HL-60 (cell line): ENCODE results near the gene GHRH.

Experiments
- GABPA ChIP-seq: IDR thresholded peaks from 2 replicates; pipeline ENCODE4 v1.6.1; 2012; ENCODE audit warnings: low read depth
- POLR2AphosphoS5 ChIP-seq: IDR thresholded peaks from 2 replicates; pipeline ENCODE4 v1.6.1; 2012; ENCODE audit warnings: low read depth
- SPI1 ChIP-seq: IDR thresholded peaks from 2 replicates; pipeline ENCODE4 v1.6.1; 2012; ENCODE audit warnings: low read depth, mild to moderate bottlenecking, borderline replicate concordance
- TF ChIP-seq, protein P1 (sequence below): IDR thresholded peaks from one replicate; pipeline ENCODE4 v1.5.1; 2011; ENCODE audit warnings: low read length, control low read depth, inconsistent platforms; ENCODE audit not compliant: insufficient read depth
- TF ChIP-seq, protein P2 (sequence below): IDR thresholded peaks from 2 replicates; pipeline ENCODE4 v1.6.1; 2012; ENCODE audit warnings: low read depth; ENCODE audit not compliant: insufficient replicate concordance

DNA sequence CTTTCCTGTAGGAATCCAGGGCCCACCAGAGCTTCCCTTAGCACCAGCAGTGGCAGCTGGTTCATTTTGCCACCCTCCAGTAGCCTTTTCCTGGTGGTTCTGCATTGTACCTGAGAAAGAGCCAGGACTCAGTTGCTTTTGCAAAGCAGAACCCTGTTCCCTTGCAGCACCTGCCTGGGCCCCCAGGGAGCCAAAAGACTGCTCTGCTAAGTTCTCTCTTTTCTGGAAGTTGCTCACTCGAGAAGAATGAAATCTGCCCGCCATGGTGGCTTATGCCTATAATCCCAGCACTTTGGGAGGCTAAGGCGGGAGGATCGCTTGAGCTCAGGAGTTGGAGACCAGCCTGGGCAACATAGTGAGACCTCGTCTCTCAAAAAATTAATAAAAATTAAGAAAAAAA is 24.0 kb downstream of the GHRH start:
- TF ChIP-seq, protein P1, sequence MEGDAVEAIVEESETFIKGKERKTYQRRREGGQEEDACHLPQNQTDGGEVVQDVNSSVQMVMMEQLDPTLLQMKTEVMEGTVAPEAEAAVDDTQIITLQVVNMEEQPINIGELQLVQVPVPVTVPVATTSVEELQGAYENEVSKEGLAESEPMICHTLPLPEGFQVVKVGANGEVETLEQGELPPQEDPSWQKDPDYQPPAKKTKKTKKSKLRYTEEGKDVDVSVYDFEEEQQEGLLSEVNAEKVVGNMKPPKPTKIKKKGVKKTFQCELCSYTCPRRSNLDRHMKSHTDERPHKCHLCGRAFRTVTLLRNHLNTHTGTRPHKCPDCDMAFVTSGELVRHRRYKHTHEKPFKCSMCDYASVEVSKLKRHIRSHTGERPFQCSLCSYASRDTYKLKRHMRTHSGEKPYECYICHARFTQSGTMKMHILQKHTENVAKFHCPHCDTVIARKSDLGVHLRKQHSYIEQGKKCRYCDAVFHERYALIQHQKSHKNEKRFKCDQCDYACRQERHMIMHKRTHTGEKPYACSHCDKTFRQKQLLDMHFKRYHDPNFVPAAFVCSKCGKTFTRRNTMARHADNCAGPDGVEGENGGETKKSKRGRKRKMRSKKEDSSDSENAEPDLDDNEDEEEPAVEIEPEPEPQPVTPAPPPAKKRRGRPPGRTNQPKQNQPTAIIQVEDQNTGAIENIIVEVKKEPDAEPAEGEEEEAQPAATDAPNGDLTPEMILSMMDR = no peak
- TF ChIP-seq, protein P2, sequence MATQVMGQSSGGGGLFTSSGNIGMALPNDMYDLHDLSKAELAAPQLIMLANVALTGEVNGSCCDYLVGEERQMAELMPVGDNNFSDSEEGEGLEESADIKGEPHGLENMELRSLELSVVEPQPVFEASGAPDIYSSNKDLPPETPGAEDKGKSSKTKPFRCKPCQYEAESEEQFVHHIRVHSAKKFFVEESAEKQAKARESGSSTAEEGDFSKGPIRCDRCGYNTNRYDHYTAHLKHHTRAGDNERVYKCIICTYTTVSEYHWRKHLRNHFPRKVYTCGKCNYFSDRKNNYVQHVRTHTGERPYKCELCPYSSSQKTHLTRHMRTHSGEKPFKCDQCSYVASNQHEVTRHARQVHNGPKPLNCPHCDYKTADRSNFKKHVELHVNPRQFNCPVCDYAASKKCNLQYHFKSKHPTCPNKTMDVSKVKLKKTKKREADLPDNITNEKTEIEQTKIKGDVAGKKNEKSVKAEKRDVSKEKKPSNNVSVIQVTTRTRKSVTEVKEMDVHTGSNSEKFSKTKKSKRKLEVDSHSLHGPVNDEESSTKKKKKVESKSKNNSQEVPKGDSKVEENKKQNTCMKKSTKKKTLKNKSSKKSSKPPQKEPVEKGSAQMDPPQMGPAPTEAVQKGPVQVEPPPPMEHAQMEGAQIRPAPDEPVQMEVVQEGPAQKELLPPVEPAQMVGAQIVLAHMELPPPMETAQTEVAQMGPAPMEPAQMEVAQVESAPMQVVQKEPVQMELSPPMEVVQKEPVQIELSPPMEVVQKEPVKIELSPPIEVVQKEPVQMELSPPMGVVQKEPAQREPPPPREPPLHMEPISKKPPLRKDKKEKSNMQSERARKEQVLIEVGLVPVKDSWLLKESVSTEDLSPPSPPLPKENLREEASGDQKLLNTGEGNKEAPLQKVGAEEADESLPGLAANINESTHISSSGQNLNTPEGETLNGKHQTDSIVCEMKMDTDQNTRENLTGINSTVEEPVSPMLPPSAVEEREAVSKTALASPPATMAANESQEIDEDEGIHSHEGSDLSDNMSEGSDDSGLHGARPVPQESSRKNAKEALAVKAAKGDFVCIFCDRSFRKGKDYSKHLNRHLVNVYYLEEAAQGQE = no peak
- no peak for TF ChIP-seq POLR2AphosphoS5
- no peak for TF ChIP-seq GABPA
- no peak for TF ChIP-seq SPI1
